Subcutaneous adipose tissue (tissue), 4 donors: ENCODE results near the gene EXT2. TPM values are rescaled to one million over a fixed set of nuclear protein-coding genes. Genes with fewer than 3 reads are reported as not detected.

Experiments used
- total RNA-seq, 4 donors: library from RNA; depleted of rRNA; stranded (reverse); fragments of >200 nt; gene quantifications; one replicate each; pipeline ENCODE4 v1.1.0, GENCODE V29; 2016
- TF ChIP-seq, protein P1 (sequence below): fragments of 450-650 bp; IDR thresholded peaks from one replicate; pipeline ENCODE4 v1.5.1; 2016; ENCODE audit warnings: low read depth, mild to moderate bottlenecking, control low read depth, antibody characterized with exemption, moderate library complexity

Gene EXT2
- total RNA-seq, 4 donors from 2014 or later: 48.6 to 63.9 (median 54.8) TPM

DNA sequence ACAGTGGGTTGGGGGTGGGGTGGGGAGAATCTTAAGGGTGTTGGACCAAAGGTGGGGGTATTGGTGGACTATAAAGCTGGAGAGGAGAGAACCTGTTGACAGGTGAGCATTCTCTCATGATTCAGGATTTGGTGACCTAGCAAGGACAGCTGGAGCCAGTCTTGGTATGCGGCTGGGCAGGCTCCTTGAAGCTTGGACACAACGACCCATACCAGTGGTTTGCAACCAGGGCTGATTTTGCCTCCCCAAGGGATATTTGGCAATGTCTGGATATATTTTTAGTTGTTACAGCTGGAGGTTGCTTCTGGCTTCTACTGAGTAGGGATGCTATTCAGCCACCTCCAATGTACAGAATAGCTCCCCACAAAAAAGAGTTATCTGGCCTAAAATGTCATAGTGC lies 5.6 kb downstream of the EXT2 start:
- TF ChIP-seq, protein P1, sequence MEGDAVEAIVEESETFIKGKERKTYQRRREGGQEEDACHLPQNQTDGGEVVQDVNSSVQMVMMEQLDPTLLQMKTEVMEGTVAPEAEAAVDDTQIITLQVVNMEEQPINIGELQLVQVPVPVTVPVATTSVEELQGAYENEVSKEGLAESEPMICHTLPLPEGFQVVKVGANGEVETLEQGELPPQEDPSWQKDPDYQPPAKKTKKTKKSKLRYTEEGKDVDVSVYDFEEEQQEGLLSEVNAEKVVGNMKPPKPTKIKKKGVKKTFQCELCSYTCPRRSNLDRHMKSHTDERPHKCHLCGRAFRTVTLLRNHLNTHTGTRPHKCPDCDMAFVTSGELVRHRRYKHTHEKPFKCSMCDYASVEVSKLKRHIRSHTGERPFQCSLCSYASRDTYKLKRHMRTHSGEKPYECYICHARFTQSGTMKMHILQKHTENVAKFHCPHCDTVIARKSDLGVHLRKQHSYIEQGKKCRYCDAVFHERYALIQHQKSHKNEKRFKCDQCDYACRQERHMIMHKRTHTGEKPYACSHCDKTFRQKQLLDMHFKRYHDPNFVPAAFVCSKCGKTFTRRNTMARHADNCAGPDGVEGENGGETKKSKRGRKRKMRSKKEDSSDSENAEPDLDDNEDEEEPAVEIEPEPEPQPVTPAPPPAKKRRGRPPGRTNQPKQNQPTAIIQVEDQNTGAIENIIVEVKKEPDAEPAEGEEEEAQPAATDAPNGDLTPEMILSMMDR: no peak

DNA sequence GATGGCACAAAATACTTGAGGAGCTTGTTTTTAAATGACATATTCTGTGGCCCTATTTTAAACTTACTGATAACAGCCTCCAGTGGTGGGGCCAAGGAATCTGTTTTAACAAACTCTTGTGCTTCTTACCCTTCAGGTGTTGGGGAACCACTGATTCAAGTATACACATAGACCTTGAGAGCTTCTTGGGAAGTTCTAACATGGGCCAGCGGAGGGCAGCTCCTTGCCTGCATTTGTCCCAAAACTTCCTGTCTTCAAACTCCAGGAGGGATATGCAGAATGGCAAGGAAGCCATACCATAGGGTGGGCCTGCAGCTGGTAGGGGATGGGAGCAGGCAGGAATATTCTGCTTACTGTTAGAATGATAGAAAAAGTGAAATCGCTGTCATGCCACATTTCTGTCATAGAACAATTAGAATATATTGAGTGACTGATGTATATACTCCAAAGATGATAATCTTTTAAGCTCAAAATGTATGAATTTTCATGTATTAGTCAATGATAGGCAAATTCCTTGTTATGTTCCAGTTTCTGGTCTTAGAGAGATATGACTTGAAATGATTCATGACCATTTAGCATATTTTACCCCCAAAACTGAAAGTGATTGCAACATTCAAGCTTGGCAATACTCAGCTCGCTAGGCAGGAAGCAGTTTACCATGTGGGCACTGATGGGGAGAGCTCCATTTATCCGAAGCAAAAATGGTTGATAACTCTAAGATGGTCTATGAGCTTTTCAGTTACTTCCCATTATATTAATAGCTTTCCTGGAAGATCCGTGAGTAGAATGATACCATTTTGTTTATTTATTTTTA lies 9.2 kb downstream of the EXT2 start:
- TF ChIP-seq, protein P1: no peak

DNA sequence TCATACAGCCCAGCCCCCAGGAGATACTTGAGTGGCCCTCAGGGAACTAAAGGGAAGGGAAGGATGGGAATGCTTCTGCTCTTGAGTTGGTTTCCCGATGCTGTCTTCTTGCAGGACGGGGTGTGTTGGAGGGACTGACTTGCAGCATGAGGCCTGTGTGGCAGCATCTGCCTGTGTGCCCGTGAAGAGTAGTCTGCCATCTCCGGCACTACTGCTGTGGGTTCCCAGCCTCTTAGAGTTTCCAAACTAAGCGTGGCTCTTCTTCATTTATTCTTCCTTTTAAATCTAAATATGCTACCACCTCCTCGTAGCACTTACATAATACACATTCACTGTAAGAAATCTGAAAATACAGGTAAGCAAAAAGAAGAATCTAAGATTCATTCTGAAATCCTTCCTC lies 12.8 kb downstream of the EXT2 start:
- TF ChIP-seq, protein P1: no peak

DNA sequence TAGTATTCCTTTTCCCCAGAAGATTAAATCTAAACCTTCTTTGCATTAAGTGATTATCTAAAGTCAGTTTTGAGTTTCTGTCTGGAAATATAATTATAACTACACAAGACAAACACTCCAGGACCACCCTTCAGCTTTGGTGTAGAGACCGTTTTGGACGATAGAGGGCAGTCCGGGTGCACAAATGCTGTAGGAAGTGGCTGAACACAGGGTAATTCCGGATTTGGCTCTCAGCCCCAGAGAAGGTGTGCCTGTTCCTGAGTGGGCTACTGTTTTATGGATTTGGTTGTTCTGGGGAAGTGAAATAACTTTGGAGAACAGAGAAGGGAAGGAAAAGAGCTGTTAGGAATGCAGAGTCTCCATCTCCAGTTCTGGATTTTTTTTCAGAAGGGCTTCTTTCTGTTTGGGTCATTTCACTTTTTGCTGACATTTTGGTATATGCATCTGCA lies 14.8 kb downstream of the EXT2 start:
- TF ChIP-seq, protein P1: no peak

DNA sequence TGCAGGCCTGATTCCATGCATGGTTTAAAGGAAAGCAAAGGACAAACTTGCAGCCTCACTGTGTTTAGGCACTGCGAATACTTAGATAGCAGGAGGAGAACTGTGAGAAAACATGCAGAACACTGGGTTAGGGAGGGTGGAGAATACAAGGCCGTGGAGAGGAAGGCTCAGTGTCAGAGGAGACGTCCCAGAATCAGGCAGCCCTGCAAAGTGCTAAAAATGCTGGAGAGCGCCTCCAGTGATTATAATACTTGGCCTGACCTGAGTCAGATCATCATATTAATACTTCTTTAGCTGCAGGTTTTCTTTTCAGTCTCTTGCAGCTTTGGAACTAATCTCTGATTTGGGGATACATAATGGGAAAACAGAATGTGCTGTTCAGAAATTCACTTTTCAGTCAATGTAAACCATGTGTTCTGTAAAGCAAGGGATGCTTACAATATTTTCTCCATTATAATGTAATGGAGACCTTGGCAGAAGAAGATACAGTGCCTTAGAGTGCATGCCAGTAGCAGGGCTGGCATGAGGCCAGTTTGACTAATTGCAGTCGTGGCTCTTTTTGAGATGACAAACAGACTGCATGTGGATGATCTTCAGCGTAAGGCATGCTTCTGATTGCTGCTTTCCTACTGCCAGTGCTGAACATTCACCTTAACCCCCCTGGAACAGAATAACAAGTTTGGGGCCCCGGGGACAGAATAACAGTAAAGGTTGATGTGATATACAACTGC lies 16.8 kb downstream of the EXT2 start:
- TF ChIP-seq, protein P1: no peak

DNA sequence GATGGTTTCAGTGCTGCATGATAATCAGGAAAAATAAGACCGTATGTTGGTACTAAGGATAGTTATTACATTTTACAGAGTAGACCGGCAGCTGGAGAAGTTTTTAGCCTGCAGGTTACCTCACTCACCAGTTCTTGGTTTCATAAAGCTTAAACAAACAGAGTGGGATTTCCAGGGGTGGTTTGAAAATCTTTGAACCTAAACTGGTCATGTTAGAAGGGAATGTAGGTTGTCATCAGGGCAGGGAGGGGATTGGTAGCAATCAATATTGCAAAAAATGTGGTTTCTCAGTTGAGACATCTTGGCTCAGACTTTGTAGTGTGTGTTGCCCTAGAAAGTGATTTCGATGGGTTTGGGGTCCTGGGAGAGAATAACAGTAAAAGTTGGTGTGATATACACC lies 17.5 kb downstream of the EXT2 start:
- TF ChIP-seq, protein P1: no peak

DNA sequence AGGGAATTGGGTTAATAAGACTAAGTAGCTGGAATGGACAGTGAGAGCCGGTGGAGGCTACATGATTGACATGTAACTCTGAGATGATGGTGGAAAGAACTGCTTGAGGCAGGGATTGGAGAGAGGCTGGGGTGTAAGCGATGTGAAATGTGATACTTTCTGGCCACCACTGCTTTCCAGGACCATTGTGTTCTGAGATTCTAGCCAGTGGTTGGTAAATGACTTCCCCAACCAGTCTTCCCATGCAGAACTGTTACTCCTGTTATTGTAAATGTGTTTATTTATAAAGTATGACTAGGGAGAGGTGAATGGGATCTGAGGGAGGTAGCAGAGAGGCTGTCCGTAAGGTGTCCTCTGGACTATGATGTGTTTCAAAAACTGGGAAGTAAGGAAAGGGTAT lies 18.1 kb downstream of the EXT2 start:
- TF ChIP-seq, protein P1: no peak
